Mesendoderm (in vitro differentiated cells): ENCODE results near the gene SLC22A5. TPM values are rescaled to one million over a fixed set of nuclear protein-coding genes. Genes with fewer than 3 reads are reported as not detected.

Experiments
- small RNA-seq: library from polyadenylated mRNA; stranded (forward); fragments of <200 nt; extraction: miRNeasy Mini kit (QIAGEN cat#:217004); gene quantifications from one replicate; pipeline ENCODE3, GENCODE V24; 2013; ENCODE audit not compliant: insufficient read depth

SLC22A5 gene

Small RNA genes lying within 50 kb of the gene (small RNA-seq; reads per million reads assigned to genes)
- not detected for gene MIR3936
